Central memory CD8-positive, alpha-beta T cell (primary cell): ENCODE measurements around the gene CCNL2.
"Not testable (repeated sequence)": the region's sequence is repeated elsewhere in the genome, so short reads cannot be mapped to it uniquely, and the experiment has no call there.

ENCODE experiments used
- ATAC-seq: fragments of 150-1000 bp; cut with Tn5 transposase; replicated peaks from 2 replicates; pipeline ENCODE4 v1.10.0; 2022; ENCODE audit warnings: mild to moderate bottlenecking, moderate FRiP score, moderate number of reproducible peaks; ENCODE audit not compliant: poor library complexity, severe bottlenecking; ENCODE audit errors: extremely low read depth
- DNase-seq, 2 donors: peaks; one replicate each; pipeline ENCODE4 v3.0.0; 2021; ENCODE audit warnings: low spot score in 2 of 2
- H3K27ac Mint-ChIP-seq: one replicate; pipeline ENCODE4 v1.8.0; 2022; ENCODE audit warnings: low read depth, mild to moderate bottlenecking, moderate library complexity, mixed read lengths
- H3K27me3 Mint-ChIP-seq: one replicate; pipeline ENCODE4 v1.8.0; 2022; ENCODE audit warnings: mixed read lengths
- H3K36me3 Mint-ChIP-seq: one replicate; pipeline ENCODE4 v1.8.0; 2022; ENCODE audit warnings: mild to moderate bottlenecking, moderate library complexity, mixed read lengths; ENCODE audit not compliant: insufficient read depth
- H3K4me1 Mint-ChIP-seq: one replicate; pipeline ENCODE4 v1.8.0; 2022; ENCODE audit warnings: mixed read lengths
- H3K4me3 Mint-ChIP-seq: one replicate; pipeline ENCODE4 v1.8.0; 2022; ENCODE audit warnings: mild to moderate bottlenecking, moderate library complexity, mixed read lengths
- H3K9me3 Mint-ChIP-seq: one replicate; pipeline ENCODE4 v1.8.0; 2022; ENCODE audit warnings: mixed read lengths

CCNL2 gene

GRCh38 chr1:1406821-1407635 lies 7.9 kb upstream of the CCNL2 start, which contains the start of gene MRPL20:
Gene MRPL20 (minus strand): TSS chr1:1407293. CDS start chr1:1407217, 76 bp downstream.
- peak; percentile 96 for ATAC-seq
- Mint-ChIP-seq H3K9me3 (no peaks in the 10 kb centered on the region), H3K27ac (peak within 1 kb of the TSS; percentile 92), H3K36me3 (peaks cover 44% of the 10 kb centered on the region), H3K27me3 (no peaks in the 10 kb centered on the region), H3K4me1 (peaks cover 23% of the 10 kb centered on the region), H3K4me3 (peak within 1 kb of the TSS; percentile 90)
- DNase-seq: peak; percentile 90 to 91

- Mint-ChIP-seq H3K27ac (peak overlapping the region; percentile 92), H3K36me3 (peaks cover 47% of the 10 kb centered on the region), H3K4me1 (peaks cover 27% of the 10 kb centered on the region), H3K4me3 (peak overlapping the region; percentile 90), H3K9me3 (no peaks in the 10 kb centered on the region), H3K27me3 (no peaks in the 10 kb centered on the region)
- DNase-seq (no peak), ATAC-seq (no peak)
Observed at GRCh38 chr1:1406101-1406820, 7.1 kb upstream of the CCNL2 start.

- Mint-ChIP-seq H3K4me3 (no peak overlapping the region), H3K36me3 (peaks cover 57% of the 10 kb centered on the region), H3K4me1 (peaks cover 43% of the 10 kb centered on the region)
Observed at GRCh38 chr1:1403653-1404052, 4.5 kb upstream of the CCNL2 start.

GRCh38 chr1:1402901-1403392 lies 3.8 kb upstream of the CCNL2 start:
- peaks cover 59% of the 10 kb centered on the region for H3K36me3 Mint-ChIP-seq
- not testable (repeated sequence) for H3K4me3 Mint-ChIP-seq

More at GRCh38 chr1:1403653-1404052, 4.5 kb upstream of the CCNL2 start:
- DNase-seq (no peak), ATAC-seq (no peak)
- Mint-ChIP-seq H3K27ac (peak overlapping the region; percentile 52), H3K9me3 (no peaks in the 10 kb centered on the region), H3K27me3 (no peaks in the 10 kb centered on the region)

GRCh38 chr1:1402072-1402900 lies 3.2 kb upstream of the CCNL2 start:
- Mint-ChIP-seq H3K27ac (peak overlapping the region; percentile 38), H3K9me3 (no peaks in the 10 kb centered on the region), H3K4me3 (peak overlapping the region; percentile 11), H3K36me3 (peaks cover 63% of the 10 kb centered on the region), H3K4me1 (peaks cover 46% of the 10 kb centered on the region), H3K27me3 (no peaks in the 10 kb centered on the region)
- no peak for DNase-seq
- no peak for ATAC-seq

More at GRCh38 chr1:1402901-1403392, 3.8 kb upstream of the CCNL2 start:
- not testable (repeated sequence) for ATAC-seq, H3K27me3 Mint-ChIP-seq, DNase-seq, H3K9me3 Mint-ChIP-seq, H3K27ac Mint-ChIP-seq
- peaks cover 43% of the 10 kb centered on the region for H3K4me1 Mint-ChIP-seq

GRCh38 chr1:1401457-1402010 lies 2.4 kb upstream of the CCNL2 start:
- H3K4me1 Mint-ChIP-seq: peaks cover 46% of the 10 kb centered on the region
- H3K4me3 Mint-ChIP-seq: peak overlapping the region; percentile 91
- no peak for ATAC-seq
- no peaks in the 10 kb centered on the region for H3K27me3 Mint-ChIP-seq
- H3K27ac Mint-ChIP-seq: peak overlapping the region; percentile 38
- H3K36me3 Mint-ChIP-seq: peaks cover 63% of the 10 kb centered on the region
- H3K9me3 Mint-ChIP-seq: no peaks in the 10 kb centered on the region
- no peak for DNase-seq

GRCh38 chr1:1400576-1401456 lies 1.7 kb upstream of the CCNL2 start:
- peaks cover 40% of the 10 kb centered on the region for H3K4me1 Mint-ChIP-seq
- H3K9me3 Mint-ChIP-seq: no peaks in the 10 kb centered on the region
- peak overlapping the region; percentile 91 for H3K4me3 Mint-ChIP-seq
- H3K27me3 Mint-ChIP-seq: no peaks in the 10 kb centered on the region
- H3K27ac Mint-ChIP-seq: peak overlapping the region; percentile 93
- no peak for ATAC-seq
- DNase-seq: no peak
- H3K36me3 Mint-ChIP-seq: peaks cover 60% of the 10 kb centered on the region

GRCh38 chr1:1399872-1400575 lies 889 bp upstream of the CCNL2 start:
- H3K36me3 Mint-ChIP-seq: peaks cover 61% of the 10 kb centered on the region

GRCh38 chr1:1398677-1399186 lies 403 bp downstream of the CCNL2 start:
- Mint-ChIP-seq H3K36me3 (peaks cover 63% of the 10 kb centered on the region), H3K4me3 (peak overlapping the region; percentile 91), H3K4me1 (peaks cover 44% of the 10 kb centered on the region), H3K27me3 (no peaks in the 10 kb centered on the region), H3K27ac (peak overlapping the region; percentile 93), H3K9me3 (no peaks in the 10 kb centered on the region)
- DNase-seq: no peak
- no peak for ATAC-seq

More at GRCh38 chr1:1399872-1400575, 889 bp upstream of the CCNL2 start:
- DNase-seq (no peak), ATAC-seq (no peak)
- Mint-ChIP-seq H3K4me3 (peak overlapping the region; percentile 91), H3K27ac (peak overlapping the region; percentile 93), H3K27me3 (no peaks in the 10 kb centered on the region), H3K9me3 (no peaks in the 10 kb centered on the region), H3K4me1 (peaks cover 43% of the 10 kb centered on the region)

- no peaks in the 10 kb centered on the region for H3K27me3 Mint-ChIP-seq
- H3K36me3 Mint-ChIP-seq: peaks cover 64% of the 10 kb centered on the region
- peak overlapping the region; percentile 77 for H3K27ac Mint-ChIP-seq
- ATAC-seq (no peak), DNase-seq (no peak)
- H3K9me3 Mint-ChIP-seq: no peaks in the 10 kb centered on the region
- H3K4me3 Mint-ChIP-seq: peak overlapping the region; percentile 91
- peaks cover 40% of the 10 kb centered on the region for H3K4me1 Mint-ChIP-seq
Observed at GRCh38 chr1:1397839-1398523, 1.2 kb downstream of the CCNL2 start.
